Measurements from ENCODE around the gene DPP9. TPM values are rescaled to one million over a fixed set of nuclear protein-coding genes. Genes with fewer than 3 reads are reported as not detected.

DPP9 gene
- total RNA-seq, 1 donor from 2014 or later = 31.5 TPM

DNA sequence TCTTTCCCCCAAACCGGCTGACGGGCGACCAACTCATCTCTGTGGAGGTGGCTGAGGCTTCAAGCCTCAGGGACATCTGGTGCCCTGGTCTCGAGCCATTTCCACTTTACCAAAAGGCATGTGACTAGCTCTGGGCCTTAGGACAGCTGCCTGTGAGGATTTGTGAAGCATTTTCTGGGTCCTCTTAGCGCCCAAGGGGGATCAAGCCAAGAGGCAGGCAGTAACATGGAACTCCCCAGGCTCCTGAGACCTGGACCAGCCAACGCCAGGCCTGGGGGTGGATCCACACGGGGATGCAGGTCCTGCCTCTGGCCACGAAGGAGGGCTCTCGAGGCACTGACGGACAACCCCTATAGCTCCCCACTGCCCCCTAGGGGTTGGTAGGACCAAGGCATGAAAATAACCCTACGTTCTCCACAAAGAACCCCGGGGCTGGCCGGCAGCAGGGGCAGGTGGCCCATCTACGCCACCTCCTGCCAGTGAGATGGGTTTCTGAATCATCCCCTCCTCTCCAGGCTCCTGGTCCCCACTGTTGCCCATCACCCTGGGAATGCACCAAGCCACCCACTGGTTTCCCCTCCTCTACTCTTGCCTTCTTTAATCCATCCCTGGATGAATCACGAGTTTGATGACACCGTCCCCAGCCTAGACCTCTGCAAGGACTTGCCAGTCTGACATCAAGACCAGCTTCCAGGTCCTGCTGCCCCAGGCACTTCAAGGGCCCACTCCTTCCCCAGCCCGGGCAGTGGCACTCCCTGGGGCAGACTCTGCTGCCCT, 46.5 kb downstream of the DPP9 start:
- no peak for DNase-seq (ENCODE audit: low spot score)
- TF ChIP-seq, protein P1, sequence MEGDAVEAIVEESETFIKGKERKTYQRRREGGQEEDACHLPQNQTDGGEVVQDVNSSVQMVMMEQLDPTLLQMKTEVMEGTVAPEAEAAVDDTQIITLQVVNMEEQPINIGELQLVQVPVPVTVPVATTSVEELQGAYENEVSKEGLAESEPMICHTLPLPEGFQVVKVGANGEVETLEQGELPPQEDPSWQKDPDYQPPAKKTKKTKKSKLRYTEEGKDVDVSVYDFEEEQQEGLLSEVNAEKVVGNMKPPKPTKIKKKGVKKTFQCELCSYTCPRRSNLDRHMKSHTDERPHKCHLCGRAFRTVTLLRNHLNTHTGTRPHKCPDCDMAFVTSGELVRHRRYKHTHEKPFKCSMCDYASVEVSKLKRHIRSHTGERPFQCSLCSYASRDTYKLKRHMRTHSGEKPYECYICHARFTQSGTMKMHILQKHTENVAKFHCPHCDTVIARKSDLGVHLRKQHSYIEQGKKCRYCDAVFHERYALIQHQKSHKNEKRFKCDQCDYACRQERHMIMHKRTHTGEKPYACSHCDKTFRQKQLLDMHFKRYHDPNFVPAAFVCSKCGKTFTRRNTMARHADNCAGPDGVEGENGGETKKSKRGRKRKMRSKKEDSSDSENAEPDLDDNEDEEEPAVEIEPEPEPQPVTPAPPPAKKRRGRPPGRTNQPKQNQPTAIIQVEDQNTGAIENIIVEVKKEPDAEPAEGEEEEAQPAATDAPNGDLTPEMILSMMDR (IDR thresholded peaks at IDR 0.05) = peak; percentile 69
- no peaks in the 10 kb centered on the region for H3K4me1 Mint-ChIP-seq (ENCODE audit: low read depth)
- H3K4me3 Mint-ChIP-seq (ENCODE audit: unreplicated experiment) = no peak overlapping the region
- H3K27ac Mint-ChIP-seq (ENCODE audit: unreplicated experiment) = no peak overlapping the region
- no peaks in the 10 kb centered on the region for H3K27me3 Mint-ChIP-seq (ENCODE audit: low read depth)
- H3K36me3 Mint-ChIP-seq (ENCODE audit: low read depth) = peaks cover 5% of the 10 kb centered on the region
- H3K9me3 Mint-ChIP-seq (ENCODE audit: low read depth) = no peaks in the 10 kb centered on the region

DNA sequence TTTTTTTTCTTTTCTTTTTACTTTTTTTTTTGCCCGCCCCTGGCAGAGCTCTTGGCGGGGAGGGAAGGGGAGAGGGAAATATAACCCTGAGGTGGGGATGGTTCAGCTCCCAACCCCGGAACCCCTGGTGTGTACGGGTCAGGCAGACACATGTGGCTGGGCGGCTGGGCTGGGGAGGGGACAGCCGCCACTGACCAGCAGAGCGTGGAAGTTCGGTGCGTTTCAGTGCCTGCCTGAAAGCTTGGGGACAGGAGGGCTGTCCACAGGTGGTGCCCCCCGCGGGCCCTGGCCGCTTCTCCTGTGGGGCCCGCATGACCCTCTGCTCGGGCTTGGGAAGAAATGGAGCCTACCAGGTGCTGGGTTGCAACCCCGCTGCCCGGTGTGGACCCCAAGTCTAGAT, 48.3 kb downstream of the DPP9 start:
- H3K27me3 Mint-ChIP-seq (ENCODE audit: low read depth) = no peaks in the 10 kb centered on the region
- DNase-seq (ENCODE audit: low spot score) = no peak
- no peaks in the 10 kb centered on the region for H3K4me1 Mint-ChIP-seq (ENCODE audit: low read depth)
- TF ChIP-seq, protein P1 (IDR thresholded peaks at IDR 0.05) = no peak
- peaks cover 3% of the 10 kb centered on the region for H3K36me3 Mint-ChIP-seq (ENCODE audit: low read depth)
- no peak overlapping the region for H3K4me3 Mint-ChIP-seq (ENCODE audit: unreplicated experiment)
- H3K9me3 Mint-ChIP-seq (ENCODE audit: low read depth) = no peaks in the 10 kb centered on the region
- no peak overlapping the region for H3K27ac Mint-ChIP-seq (ENCODE audit: unreplicated experiment)

DNA sequence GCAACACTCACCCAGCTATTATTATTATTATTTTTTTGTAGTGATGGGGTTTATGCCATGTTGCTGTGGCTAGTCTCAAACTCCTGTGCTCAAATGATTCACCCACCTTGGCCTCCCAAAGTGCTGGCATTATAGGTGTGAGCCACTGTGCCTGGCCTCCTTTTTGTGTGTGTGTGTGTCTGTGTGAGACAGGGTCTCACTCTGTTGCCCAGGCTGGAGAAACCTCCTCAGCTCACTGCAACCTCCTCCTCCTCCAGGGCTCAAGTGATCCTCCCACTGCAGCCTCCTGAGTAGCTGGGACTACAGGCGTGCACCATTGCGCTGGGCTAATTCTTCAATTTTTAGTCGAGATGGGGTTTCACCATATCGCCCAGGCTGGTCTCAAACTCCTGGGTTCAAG, 49.9 kb downstream of the DPP9 start:
- TF ChIP-seq, protein P1 (IDR thresholded peaks at IDR 0.05) = no peak
- Mint-ChIP-seq H3K9me3 (ENCODE audit: low read depth) (no peaks in the 10 kb centered on the region), H3K27ac (ENCODE audit: unreplicated experiment) (no peak overlapping the region), H3K4me1 (ENCODE audit: low read depth) (peaks cover 9% of the 10 kb centered on the region), H3K36me3 (ENCODE audit: low read depth) (peaks cover 3% of the 10 kb centered on the region), H3K27me3 (ENCODE audit: low read depth) (no peaks in the 10 kb centered on the region), H3K4me3 (ENCODE audit: unreplicated experiment) (no peak overlapping the region)
- DNase-seq (ENCODE audit: low spot score) = no peak

DNA sequence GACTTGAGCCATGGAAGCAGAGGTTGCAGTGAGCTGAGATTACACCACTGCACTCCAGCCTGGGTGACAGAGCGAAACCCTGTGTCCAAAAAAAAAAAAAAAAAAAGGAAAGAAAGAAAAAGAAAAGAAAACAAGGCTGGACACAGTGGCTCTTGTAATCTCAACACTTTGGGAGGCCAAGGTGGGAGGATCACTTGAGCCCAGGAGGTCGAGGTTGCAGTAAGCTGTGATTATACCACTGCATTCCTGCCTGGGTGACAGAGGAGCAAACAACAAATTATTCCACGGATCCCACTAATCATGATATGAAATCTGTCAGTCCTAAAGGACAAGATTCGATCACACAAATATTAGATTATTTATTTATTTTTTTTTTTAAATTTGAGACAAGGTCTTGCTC, 50.4 kb downstream of the DPP9 start:
- H3K27me3 Mint-ChIP-seq (ENCODE audit: low read depth) = no peaks in the 10 kb centered on the region
- DNase-seq (ENCODE audit: low spot score) = no peak
- H3K36me3 Mint-ChIP-seq (ENCODE audit: low read depth) = peaks cover 6% of the 10 kb centered on the region
- no peak overlapping the region for H3K27ac Mint-ChIP-seq (ENCODE audit: unreplicated experiment)
- no peaks in the 10 kb centered on the region for H3K9me3 Mint-ChIP-seq (ENCODE audit: low read depth)
- peaks cover 14% of the 10 kb centered on the region for H3K4me1 Mint-ChIP-seq (ENCODE audit: low read depth)
- TF ChIP-seq, protein P1 (IDR thresholded peaks at IDR 0.05) = no peak
- H3K4me3 Mint-ChIP-seq (ENCODE audit: unreplicated experiment) = no peak overlapping the region

DNA sequence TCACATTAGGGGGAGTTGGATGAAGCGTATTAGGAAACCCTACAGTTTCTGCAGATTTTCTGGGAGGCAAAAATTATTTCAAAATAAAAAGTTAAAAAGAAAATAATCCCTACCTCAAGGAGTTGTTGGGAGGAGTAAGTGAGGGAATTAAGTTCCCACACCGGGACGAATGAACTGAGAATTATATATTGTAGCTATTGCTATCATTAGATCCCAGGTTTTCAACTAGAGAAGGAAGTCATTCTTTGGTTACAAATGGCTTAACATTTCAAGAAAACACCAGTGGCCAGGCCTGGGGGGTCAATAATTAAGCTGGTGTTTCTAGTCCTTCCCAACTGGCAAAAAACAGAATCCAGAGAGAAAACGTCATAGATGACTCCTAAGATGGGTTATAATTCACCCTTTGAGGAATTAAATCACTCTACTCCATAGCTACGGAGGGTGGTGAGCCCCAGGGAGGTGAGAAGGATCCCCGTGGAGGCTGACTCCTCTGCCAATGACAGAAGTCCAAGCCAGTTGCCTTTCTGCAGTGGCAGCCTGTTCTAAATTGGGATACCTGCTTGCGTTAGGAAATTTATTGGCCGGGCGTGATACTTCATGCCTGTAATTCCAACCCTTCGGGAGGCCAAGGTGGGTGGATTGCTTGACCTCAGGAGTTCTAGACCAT, 52.3 kb downstream of the DPP9 start:
- Mint-ChIP-seq H3K4me1 (ENCODE audit: low read depth) (peaks cover 17% of the 10 kb centered on the region), H3K36me3 (ENCODE audit: low read depth) (peaks cover 5% of the 10 kb centered on the region), H3K4me3 (ENCODE audit: unreplicated experiment) (no peak overlapping the region), H3K27ac (ENCODE audit: unreplicated experiment) (peak overlapping the region; percentile 69), H3K27me3 (ENCODE audit: low read depth) (no peaks in the 10 kb centered on the region), H3K9me3 (ENCODE audit: low read depth) (no peaks in the 10 kb centered on the region)
- DNase-seq (ENCODE audit: low spot score) = no peak
- TF ChIP-seq, protein P1 (IDR thresholded peaks at IDR 0.05) = no peak

Data from chondrocyte (in vitro differentiated cells).